HCT116 (cell line): ENCODE measurements around the gene CARS1. TPM values are rescaled to one million over a fixed set of nuclear protein-coding genes. Genes with fewer than 3 reads are reported as not detected.

ENCODE experiments used
- ATAC-seq: fragments of 200-7000 bp; cut with Tn5 transposase; 2 replicates; pipeline ENCODE4 v1.9.1; 2020; ENCODE audit warnings: mild to moderate bottlenecking, moderate library complexity
- BruUV-seq: library from RNA; stranded (reverse); fragments of 400-500 nt; replicated peaks from 2 replicates; lab custom pipeline; 2021; lab: Mats Ljungman, UMichigan
- CTCF ChIA-PET: fragments of 300-600 bp; sonication (Branson Sonifier 250); formaldehyde crosslinking; loops from one replicate; lab custom pipeline; 2021; ENCODE audit warnings: antibody characterized with exemption; lab: Charles Lee
- POLR2A ChIA-PET: fragments of 300-600, 350-600 bp; sonication (Branson Sonifier 250); formaldehyde crosslinking; loops from one replicate; lab custom pipeline; 2021; ENCODE audit warnings: antibody characterized with exemption; lab: Charles Lee
- RAD21 ChIA-PET, 2 experiments: fragments of 300-600 bp; sonication (Branson Sonifier 250); formaldehyde crosslinking; loops; one replicate each; lab custom pipeline; 2023; ENCODE audit warnings: low total read pairs in 2 of 2; ENCODE audit not compliant: uncharacterized antibody in 2 of 2, unreplicated experiment in 2 of 2, low non-redundant PET in 1 of 2; lab: Charles Lee
- DNase-seq: peaks from one replicate; pipeline ENCODE4 v3.0.0-alpha.2; 2010; ENCODE audit warnings: low read depth, low spot score
- H2AFZ ChIP-seq: fragments of 200-600 bp; shearing (Covaris generic), sonication (generic); 2 replicates; pipeline ENCODE4 v1.6.1; 2017; ENCODE audit warnings: low read depth, mixed run types, mixed read lengths, antibody characterized with exemption, low read length; ENCODE audit not compliant: poor library complexity, severe bottlenecking
- H3K27ac ChIP-seq: 2 replicates; pipeline ENCODE4 v1.5.1; 2012; ENCODE audit warnings: low read depth, low read length
- H3K27me3 ChIP-seq: fragments of 200-600 bp; sonication (generic); 2 replicates; pipeline ENCODE4 v1.6.1; 2016; ENCODE audit warnings: mixed run types, low read length, mixed read lengths; ENCODE audit not compliant: insufficient read depth
- H3K36me3 ChIP-seq, 2 experiments: fragments of 200-500 bp in 1 of 2; fragments of 200-600 bp in 1 of 2; sonication (Bioruptor generic) in 1 of 2; sonication (generic) in 1 of 2; 2 replicates each; pipeline versions ENCODE4 v1.5.1 to v1.6.1; 2014 to 2016; ENCODE audit warnings: low read length in 2 of 2, inconsistent platforms in 1 of 2, mixed read lengths in 1 of 2, mixed run types in 1 of 2; ENCODE audit not compliant: insufficient read depth in 2 of 2, control insufficient read depth in 1 of 2
- H3K4me1 ChIP-seq, 2 experiments: fragments of 200-600 bp in 1 of 2; sonication (generic) in 1 of 2; 2 replicates each; pipeline versions ENCODE4 v1.5.1 to v1.6.1; 2012 to 2017; ENCODE audit warnings: low read length in 2 of 2, inconsistent platforms in 1 of 2, mild to moderate bottlenecking in 1 of 2, mixed read lengths in 1 of 2, mixed run types in 1 of 2, moderate library complexity in 1 of 2; ENCODE audit not compliant: insufficient read depth in 2 of 2, control insufficient read depth in 1 of 2
- H3K4me2 ChIP-seq: fragments of 200-600 bp; sonication (generic); 2 replicates; pipeline ENCODE4 v1.6.1; 2017; ENCODE audit warnings: mixed run types, low read length, mixed read lengths
- H3K4me3 ChIP-seq, 2 experiments: fragments of 200-600 bp in 1 of 2; sonication (generic) in 1 of 2; replicated peaks in 1 of 2; 2 replicates each; pipeline ENCODE4 v1.5.1; 2011 to 2016; ENCODE audit warnings: low read length in 2 of 2, control low read depth in 1 of 2, low read depth in 1 of 2, mild to moderate bottlenecking in 1 of 2, mixed read lengths in 1 of 2, mixed run types in 1 of 2
- H3K79me2 ChIP-seq: fragments of 200-600 bp; sonication (generic); 2 replicates; pipeline ENCODE4 v1.6.1; 2017; ENCODE audit warnings: mild to moderate bottlenecking, mixed run types, low read length, moderate library complexity, mixed read lengths; ENCODE audit not compliant: insufficient read depth
- H3K9ac ChIP-seq: fragments of 200-600 bp; sonication (generic); 2 replicates; pipeline ENCODE4 v1.6.1; 2016; ENCODE audit warnings: low read length, mixed read lengths
- H3K9me2 ChIP-seq: fragments of 200-600 bp; sonication (generic), shearing (Covaris generic); 2 replicates; pipeline ENCODE4 v1.6.1; 2017; ENCODE audit warnings: mixed run types, mild to moderate bottlenecking, moderate library complexity; ENCODE audit not compliant: insufficient read depth
- H3K9me3 ChIP-seq, 2 experiments: fragments of 200-500 bp in 1 of 2; fragments of 200-600 bp in 1 of 2; sonication (Bioruptor generic) in 1 of 2; sonication (generic) in 1 of 2; 2 replicates each; pipeline ENCODE4 v1.6.1; 2014 to 2017; ENCODE audit warnings: low read length in 2 of 2, mixed read lengths in 2 of 2, inconsistent platforms in 1 of 2, low read depth in 1 of 2, mild to moderate bottlenecking in 1 of 2, mixed run types in 1 of 2, moderate library complexity in 1 of 2; ENCODE audit not compliant: control insufficient read depth in 1 of 2, insufficient read depth in 1 of 2
- H4K20me1 ChIP-seq: fragments of 200-600 bp; sonication (generic), shearing (Covaris generic); 2 replicates; pipeline ENCODE4 v1.6.1; 2017; ENCODE audit warnings: mixed run types, mild to moderate bottlenecking, moderate library complexity; ENCODE audit not compliant: insufficient read depth
- CBX3 ChIP-seq: IDR thresholded peaks from 2 replicates; pipeline ENCODE4 v1.6.1; 2012; ENCODE audit warnings: low read depth
- CEBPB ChIP-seq: IDR thresholded peaks from 2 replicates; pipeline ENCODE4 v1.6.1; 2012; ENCODE audit warnings: low read depth
- EZH2 ChIP-seq: fragments of 200-600 bp; sonication (generic); IDR thresholded peaks from 2 replicates; pipeline ENCODE4 v1.6.1; 2017; ENCODE audit warnings: antibody characterized with exemption, mixed run types
- FOSL1 ChIP-seq: IDR thresholded peaks from 2 replicates; pipeline ENCODE4 v1.6.1; 2012; ENCODE audit warnings: low read depth
- POLR2A ChIP-seq: IDR thresholded peaks from 2 replicates; pipeline ENCODE4 v1.7.0; 2011; ENCODE audit warnings: borderline replicate concordance; ENCODE audit not compliant: insufficient read depth, insufficient read length; ENCODE audit errors: extremely low read depth
- SP1 ChIP-seq: IDR thresholded peaks from 2 replicates; pipeline ENCODE4 v1.6.1; 2012; ENCODE audit warnings: low read depth
- TCF7L2 ChIP-seq: IDR thresholded peaks from 2 replicates; pipeline ENCODE4 v1.7.0; 2011; ENCODE audit warnings: borderline replicate concordance, inconsistent platforms; ENCODE audit not compliant: insufficient read depth, insufficient read length; ENCODE audit errors: extremely low read depth
- intact Hi-C: fragments of 100-400 bp; cut with micrococcal nuclease; formaldehyde crosslinking; loops from 2 replicates; pipeline ENCODE4 v1.10.0; 2022
- total RNA-seq: library from RNA; stranded (reverse); gene quantifications from one replicate; pipeline ENCODE4 v1.2.1, GENCODE V29; 2021; ENCODE audit not compliant: unreplicated experiment
- TF ChIP-seq, protein P1 (sequence below), 3 experiments: fragments of 200-600 bp in 1 of 3; sonication (generic) in 1 of 3; IDR thresholded peaks in 2 of 3; conservative IDR thresholded peaks in 1 of 3; 2 replicates each; pipeline ENCODE4 v1.5.1; 2012 to 2017; ENCODE audit warnings: low read depth in 2 of 3, low read length in 2 of 3, antibody characterized with exemption in 1 of 3, borderline replicate concordance in 1 of 3, control low read depth in 1 of 3, mild to moderate bottlenecking in 1 of 3, mixed read lengths in 1 of 3, mixed run types in 1 of 3, moderate library complexity in 1 of 3; ENCODE audit not compliant: insufficient read depth in 1 of 3
- TF ChIP-seq, protein P2 (sequence below): IDR thresholded peaks from 2 replicates; pipeline ENCODE4 v1.6.1; 2012; ENCODE audit warnings: low read depth
- TF ChIP-seq, protein P3 (sequence below): IDR thresholded peaks from 2 replicates; pipeline ENCODE4 v1.6.1; 2011; ENCODE audit warnings: mild to moderate bottlenecking, low read length, moderate library complexity; ENCODE audit not compliant: insufficient replicate concordance; ENCODE audit errors: extremely low read depth
- TF ChIP-seq, protein P4 (sequence below): IDR thresholded peaks from 2 replicates; pipeline ENCODE4 v1.6.1; 2012

CARS1 gene
- total RNA-seq, 1 experiment from 2014 or later, result 124 TPM

DNA sequence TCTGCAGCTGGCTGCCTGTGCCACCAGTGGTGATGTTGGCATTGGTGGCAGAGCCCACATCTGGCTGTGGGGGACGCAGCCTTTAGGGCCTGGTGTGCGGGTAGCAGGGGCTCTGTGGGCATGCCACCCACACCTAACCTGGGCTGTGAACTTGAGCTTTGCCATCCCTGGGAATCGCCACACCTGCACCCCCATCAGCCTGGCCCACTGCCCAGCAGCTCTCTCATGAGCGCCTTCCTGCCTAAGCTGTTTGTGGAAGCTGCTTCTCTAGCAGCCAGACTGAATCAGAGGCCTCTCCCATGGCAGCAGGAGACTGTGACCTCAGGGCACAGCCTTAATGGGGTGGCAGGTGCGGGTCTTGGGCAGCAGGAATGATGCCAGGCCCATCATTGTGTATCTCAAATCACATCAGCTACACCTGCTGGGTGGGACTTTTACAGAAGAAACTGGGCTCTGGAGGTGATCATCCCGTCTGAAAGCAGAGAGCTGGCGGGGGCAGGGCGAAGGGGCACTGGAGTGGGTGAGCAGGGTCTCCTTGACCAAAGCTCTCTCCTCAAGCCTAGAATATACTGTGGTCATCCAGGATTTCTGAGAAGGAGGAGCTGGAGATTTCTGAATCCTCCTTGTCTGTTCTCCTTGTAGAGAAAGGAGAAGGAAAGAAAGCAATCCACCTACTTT, 17.8 kb upstream of the CARS1 start (continued):
- TF ChIP-seq, protein P1, sequence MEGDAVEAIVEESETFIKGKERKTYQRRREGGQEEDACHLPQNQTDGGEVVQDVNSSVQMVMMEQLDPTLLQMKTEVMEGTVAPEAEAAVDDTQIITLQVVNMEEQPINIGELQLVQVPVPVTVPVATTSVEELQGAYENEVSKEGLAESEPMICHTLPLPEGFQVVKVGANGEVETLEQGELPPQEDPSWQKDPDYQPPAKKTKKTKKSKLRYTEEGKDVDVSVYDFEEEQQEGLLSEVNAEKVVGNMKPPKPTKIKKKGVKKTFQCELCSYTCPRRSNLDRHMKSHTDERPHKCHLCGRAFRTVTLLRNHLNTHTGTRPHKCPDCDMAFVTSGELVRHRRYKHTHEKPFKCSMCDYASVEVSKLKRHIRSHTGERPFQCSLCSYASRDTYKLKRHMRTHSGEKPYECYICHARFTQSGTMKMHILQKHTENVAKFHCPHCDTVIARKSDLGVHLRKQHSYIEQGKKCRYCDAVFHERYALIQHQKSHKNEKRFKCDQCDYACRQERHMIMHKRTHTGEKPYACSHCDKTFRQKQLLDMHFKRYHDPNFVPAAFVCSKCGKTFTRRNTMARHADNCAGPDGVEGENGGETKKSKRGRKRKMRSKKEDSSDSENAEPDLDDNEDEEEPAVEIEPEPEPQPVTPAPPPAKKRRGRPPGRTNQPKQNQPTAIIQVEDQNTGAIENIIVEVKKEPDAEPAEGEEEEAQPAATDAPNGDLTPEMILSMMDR (IDR thresholded peaks at IDR 0.05 in 2 of 3, conservative IDR thresholded peaks at IDR 0.05 in 1 of 3; ENCODE audit: borderline replicate concordance in 1 of 3, insufficient read depth in 1 of 3, low read depth in 2 of 3, low read length in 2 of 3), result no peak
- TF ChIP-seq TCF7L2 (no peak), CBX3 (no peak), POLR2A (no peak), FOSL1 (no peak), EZH2 (no peak), SP1 (no peak)
- TF ChIP-seq, protein P2, sequence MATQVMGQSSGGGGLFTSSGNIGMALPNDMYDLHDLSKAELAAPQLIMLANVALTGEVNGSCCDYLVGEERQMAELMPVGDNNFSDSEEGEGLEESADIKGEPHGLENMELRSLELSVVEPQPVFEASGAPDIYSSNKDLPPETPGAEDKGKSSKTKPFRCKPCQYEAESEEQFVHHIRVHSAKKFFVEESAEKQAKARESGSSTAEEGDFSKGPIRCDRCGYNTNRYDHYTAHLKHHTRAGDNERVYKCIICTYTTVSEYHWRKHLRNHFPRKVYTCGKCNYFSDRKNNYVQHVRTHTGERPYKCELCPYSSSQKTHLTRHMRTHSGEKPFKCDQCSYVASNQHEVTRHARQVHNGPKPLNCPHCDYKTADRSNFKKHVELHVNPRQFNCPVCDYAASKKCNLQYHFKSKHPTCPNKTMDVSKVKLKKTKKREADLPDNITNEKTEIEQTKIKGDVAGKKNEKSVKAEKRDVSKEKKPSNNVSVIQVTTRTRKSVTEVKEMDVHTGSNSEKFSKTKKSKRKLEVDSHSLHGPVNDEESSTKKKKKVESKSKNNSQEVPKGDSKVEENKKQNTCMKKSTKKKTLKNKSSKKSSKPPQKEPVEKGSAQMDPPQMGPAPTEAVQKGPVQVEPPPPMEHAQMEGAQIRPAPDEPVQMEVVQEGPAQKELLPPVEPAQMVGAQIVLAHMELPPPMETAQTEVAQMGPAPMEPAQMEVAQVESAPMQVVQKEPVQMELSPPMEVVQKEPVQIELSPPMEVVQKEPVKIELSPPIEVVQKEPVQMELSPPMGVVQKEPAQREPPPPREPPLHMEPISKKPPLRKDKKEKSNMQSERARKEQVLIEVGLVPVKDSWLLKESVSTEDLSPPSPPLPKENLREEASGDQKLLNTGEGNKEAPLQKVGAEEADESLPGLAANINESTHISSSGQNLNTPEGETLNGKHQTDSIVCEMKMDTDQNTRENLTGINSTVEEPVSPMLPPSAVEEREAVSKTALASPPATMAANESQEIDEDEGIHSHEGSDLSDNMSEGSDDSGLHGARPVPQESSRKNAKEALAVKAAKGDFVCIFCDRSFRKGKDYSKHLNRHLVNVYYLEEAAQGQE, result no peak

DNA sequence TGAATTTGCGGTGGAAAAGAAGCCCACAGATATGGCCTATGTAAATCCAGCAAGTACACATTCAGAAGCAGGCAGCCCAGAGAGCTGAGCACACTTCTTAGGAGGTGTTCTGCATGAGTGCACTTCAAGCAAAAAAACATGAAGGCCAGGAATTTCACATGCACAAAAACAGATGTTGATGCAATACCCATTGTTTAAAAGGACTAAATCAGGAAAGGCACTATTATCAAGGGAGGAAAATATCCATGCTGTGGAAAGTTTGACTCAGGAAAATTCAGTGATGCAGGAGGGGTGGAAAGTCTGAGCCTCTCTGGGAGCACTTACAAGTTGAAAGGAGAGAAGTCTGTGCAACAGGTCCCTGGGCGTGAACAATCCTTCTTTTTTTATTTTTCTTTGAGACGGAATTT, 15.8 kb upstream of the CARS1 start:
- DNase-seq (no peak), ATAC-seq (no peak)
- Histone ChIP-seq H3K79me2 (no peaks in the 10 kb centered on the region), H2AFZ (no peak overlapping the region), H3K4me1 (no peaks in the 10 kb centered on the region), H3K9me3 (no peaks in the 10 kb centered on the region), H3K36me3 (no peaks in the 10 kb centered on the region), H3K27ac (no peak overlapping the region), H3K9me2 (no peaks in the 10 kb centered on the region), H3K4me3 (no peak overlapping the region), H4K20me1 (no peaks in the 10 kb centered on the region), H3K9ac (no peak overlapping the region), H3K4me2 (no peak overlapping the region), H3K27me3 (no peaks in the 10 kb centered on the region)
- ChIA-PET RAD21 (no interaction called here), CTCF (no interaction called here), POLR2A (no interaction called here)
- TF ChIP-seq, protein P3, sequence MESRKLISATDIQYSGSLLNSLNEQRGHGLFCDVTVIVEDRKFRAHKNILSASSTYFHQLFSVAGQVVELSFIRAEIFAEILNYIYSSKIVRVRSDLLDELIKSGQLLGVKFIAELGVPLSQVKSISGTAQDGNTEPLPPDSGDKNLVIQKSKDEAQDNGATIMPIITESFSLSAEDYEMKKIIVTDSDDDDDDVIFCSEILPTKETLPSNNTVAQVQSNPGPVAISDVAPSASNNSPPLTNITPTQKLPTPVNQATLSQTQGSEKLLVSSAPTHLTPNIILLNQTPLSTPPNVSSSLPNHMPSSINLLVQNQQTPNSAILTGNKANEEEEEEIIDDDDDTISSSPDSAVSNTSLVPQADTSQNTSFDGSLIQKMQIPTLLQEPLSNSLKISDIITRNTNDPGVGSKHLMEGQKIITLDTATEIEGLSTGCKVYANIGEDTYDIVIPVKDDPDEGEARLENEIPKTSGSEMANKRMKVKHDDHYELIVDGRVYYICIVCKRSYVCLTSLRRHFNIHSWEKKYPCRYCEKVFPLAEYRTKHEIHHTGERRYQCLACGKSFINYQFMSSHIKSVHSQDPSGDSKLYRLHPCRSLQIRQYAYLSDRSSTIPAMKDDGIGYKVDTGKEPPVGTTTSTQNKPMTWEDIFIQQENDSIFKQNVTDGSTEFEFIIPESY, result no peak
- TF ChIP-seq FOSL1 (no peak), CEBPB (no peak), EZH2 (no peak)
- TF ChIP-seq, protein P4, sequence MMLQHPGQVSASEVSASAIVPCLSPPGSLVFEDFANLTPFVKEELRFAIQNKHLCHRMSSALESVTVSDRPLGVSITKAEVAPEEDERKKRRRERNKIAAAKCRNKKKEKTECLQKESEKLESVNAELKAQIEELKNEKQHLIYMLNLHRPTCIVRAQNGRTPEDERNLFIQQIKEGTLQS, result no peak
- intact Hi-C loops, result no loop called here
- no TSS peak for BruUV-seq
